Thyroid gland (tissue), 4 donors: ENCODE results near the gene PTRH1.

ENCODE experiments used
- POLR2A ChIP-seq, 2 donors: fragments of 450-650 bp; IDR thresholded peaks; one replicate each; pipeline ENCODE4 v1.6.1; 2017; ENCODE audit warnings: antibody characterized with exemption in 2 of 2, mild to moderate bottlenecking in 2 of 2, moderate library complexity in 1 of 2
- TF ChIP-seq, protein P1 (sequence below), 6 experiments: fragments of 200-600 bp in 3 of 6; fragments of 450-650 bp in 3 of 6; sonication (generic) in 3 of 6; IDR thresholded peaks; one replicate each; pipeline ENCODE4 v1.5.1; 2016 to 2019; ENCODE audit warnings: antibody characterized with exemption in 6 of 6, mild to moderate bottlenecking in 2 of 6, inconsistent platforms in 1 of 6, moderate library complexity in 1 of 6

DNA sequence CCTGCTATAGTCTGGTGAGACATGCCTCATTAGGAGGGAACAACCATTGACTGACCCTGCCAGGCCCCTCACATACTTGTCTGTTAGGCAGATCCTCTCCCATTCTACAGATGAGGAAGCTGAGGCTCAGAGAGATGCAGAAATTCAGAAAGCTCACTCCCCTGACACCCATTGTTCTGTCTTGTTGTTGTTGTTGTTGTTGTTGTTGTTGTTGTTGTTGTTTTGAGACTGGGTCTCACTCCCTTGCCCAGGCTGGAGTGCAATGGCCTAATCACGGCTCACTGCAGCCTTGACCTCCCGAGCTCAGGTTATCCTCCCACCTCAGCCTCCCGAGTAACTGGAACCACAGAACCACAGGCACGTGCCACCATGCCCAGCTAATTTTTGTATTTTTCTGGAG, 21.8 kb downstream of the PTRH1 start:
- no peak for TF ChIP-seq POLR2A (IDR thresholded peaks at IDR 0.05)
- TF ChIP-seq, protein P1, sequence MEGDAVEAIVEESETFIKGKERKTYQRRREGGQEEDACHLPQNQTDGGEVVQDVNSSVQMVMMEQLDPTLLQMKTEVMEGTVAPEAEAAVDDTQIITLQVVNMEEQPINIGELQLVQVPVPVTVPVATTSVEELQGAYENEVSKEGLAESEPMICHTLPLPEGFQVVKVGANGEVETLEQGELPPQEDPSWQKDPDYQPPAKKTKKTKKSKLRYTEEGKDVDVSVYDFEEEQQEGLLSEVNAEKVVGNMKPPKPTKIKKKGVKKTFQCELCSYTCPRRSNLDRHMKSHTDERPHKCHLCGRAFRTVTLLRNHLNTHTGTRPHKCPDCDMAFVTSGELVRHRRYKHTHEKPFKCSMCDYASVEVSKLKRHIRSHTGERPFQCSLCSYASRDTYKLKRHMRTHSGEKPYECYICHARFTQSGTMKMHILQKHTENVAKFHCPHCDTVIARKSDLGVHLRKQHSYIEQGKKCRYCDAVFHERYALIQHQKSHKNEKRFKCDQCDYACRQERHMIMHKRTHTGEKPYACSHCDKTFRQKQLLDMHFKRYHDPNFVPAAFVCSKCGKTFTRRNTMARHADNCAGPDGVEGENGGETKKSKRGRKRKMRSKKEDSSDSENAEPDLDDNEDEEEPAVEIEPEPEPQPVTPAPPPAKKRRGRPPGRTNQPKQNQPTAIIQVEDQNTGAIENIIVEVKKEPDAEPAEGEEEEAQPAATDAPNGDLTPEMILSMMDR (IDR thresholded peaks at IDR 0.05), result no peak
